ENCODE results near the gene LETM1. TPM values are rescaled to one million over a fixed set of nuclear protein-coding genes. Genes with fewer than 3 reads are reported as not detected.

LETM1 gene
- total RNA-seq, 1 donor from 2014 or later: 67.5 TPM

GRCh38 chr4:1802720-1803522, 53.0 kb downstream of the LETM1 start:
- no peaks in the 10 kb centered on the region for H3K9me3 ChIP-seq
- TF ChIP-seq POLR2AphosphoS5 (IDR thresholded peaks at IDR 0.05; ENCODE audit: insufficient read depth in 1 of 2, low read depth in 1 of 2) (no peak), POLR2A (IDR thresholded peaks at IDR 0.05) (no peak), CTCF (IDR thresholded peaks at IDR 0.05) (no peak)
- no peak overlapping the region for H3K4me3 ChIP-seq
- H3K4me1 ChIP-seq: no peaks in the 10 kb centered on the region
- intact Hi-C loops (cut with DNase I): no loop called here
- H3K27ac ChIP-seq: no peak overlapping the region
- H3K27me3 ChIP-seq: no peaks in the 10 kb centered on the region
- DNase-seq (ENCODE audit: extremely low spot score in 2 of 2): no peak
- peaks cover 0 to 4% of the 10 kb centered on the region in 2 donors for H3K36me3 ChIP-seq

- H3K4me1 ChIP-seq: no peaks in the 10 kb centered on the region
- no peaks in the 10 kb centered on the region for H3K27me3 ChIP-seq
- H3K27ac ChIP-seq: no peak overlapping the region
- peaks cover 0 to 4% of the 10 kb centered on the region in 2 donors for H3K36me3 ChIP-seq
- H3K4me3 ChIP-seq: no peak overlapping the region
- no peaks in the 10 kb centered on the region for H3K9me3 ChIP-seq
- intact Hi-C loops (cut with DNase I): no loop called here
- TF ChIP-seq POLR2A (IDR thresholded peaks at IDR 0.05) (no peak), POLR2AphosphoS5 (IDR thresholded peaks at IDR 0.05; ENCODE audit: insufficient read depth in 1 of 2, low read depth in 1 of 2) (peak in 1 of 2 donors; percentile 40), CTCF (IDR thresholded peaks at IDR 0.05) (no peak)
- no peak for DNase-seq (ENCODE audit: extremely low spot score in 2 of 2)
These were observed 53.7 kb downstream of the LETM1 start for GRCh38 chr4:1802151-1802715.

- TF ChIP-seq POLR2AphosphoS5 (IDR thresholded peaks at IDR 0.05; ENCODE audit: insufficient read depth in 1 of 2, low read depth in 1 of 2) (no peak), POLR2A (IDR thresholded peaks at IDR 0.05) (no peak), CTCF (IDR thresholded peaks at IDR 0.05) (no peak)
- Histone ChIP-seq H3K27me3 (no peaks in the 10 kb centered on the region), H3K36me3 (peaks cover 0 to 4% of the 10 kb centered on the region in 2 donors), H3K27ac (no peak overlapping the region), H3K9me3 (no peaks in the 10 kb centered on the region), H3K4me3 (no peak overlapping the region), H3K4me1 (peaks cover under 1% of the 10 kb centered on the region)
- intact Hi-C loops (cut with DNase I): no loop called here
- no peak for DNase-seq (ENCODE audit: extremely low spot score in 2 of 2)
These were observed 54.5 kb downstream of the LETM1 start for GRCh38 chr4:1801286-1801958.

GRCh38 chr4:1800805-1801204, 55.2 kb downstream of the LETM1 start:
- Histone ChIP-seq H3K4me3 (no peak overlapping the region), H3K9me3 (no peaks in the 10 kb centered on the region), H3K27ac (no peak overlapping the region), H3K36me3 (peaks cover 0 to 4% of the 10 kb centered on the region in 2 donors), H3K4me1 (peaks cover 7% of the 10 kb centered on the region), H3K27me3 (no peaks in the 10 kb centered on the region)
- DNase-seq (ENCODE audit: extremely low spot score in 2 of 2): no peak
- no peak for TF ChIP-seq POLR2AphosphoS5 (IDR thresholded peaks at IDR 0.05; ENCODE audit: insufficient read depth in 1 of 2, low read depth in 1 of 2)
- no peak for TF ChIP-seq CTCF (IDR thresholded peaks at IDR 0.05)
- intact Hi-C loops (cut with DNase I): no loop called here
